K562 (cell line): ENCODE data around the gene REEP2. TPM values are rescaled to one million over a fixed set of nuclear protein-coding genes. Genes with fewer than 3 reads are reported as not detected.

ENCODE experiments used
- ASH1L ChIP-seq: fragments of 450-650 bp; IDR thresholded peaks from 2 replicates; pipeline ENCODE4 v1.6.1; 2018; ENCODE audit warnings: borderline replicate concordance, mild to moderate bottlenecking, low read depth; ENCODE audit not compliant: partially characterized antibody
- CBX3 ChIP-seq, 2 experiments: IDR thresholded peaks; 1 replicate in 1 of 2; 2 replicates in 1 of 2; pipeline ENCODE4 v1.6.1; 2012; ENCODE audit warnings: inconsistent platforms in 2 of 2, low read length in 2 of 2, borderline replicate concordance in 1 of 2, control low read depth in 1 of 2
- CCNT2 ChIP-seq: IDR thresholded peaks from 2 replicates; pipeline ENCODE4 v1.6.1; 2011; ENCODE audit warnings: borderline replicate concordance, low read depth, mild to moderate bottlenecking, moderate library complexity, mixed read lengths, low read length; ENCODE audit not compliant: insufficient read length; ENCODE audit errors: extremely low read depth
- CUX1 ChIP-seq: fragments of 200-800 bp; sonication (Bioruptor generic); IDR thresholded peaks from 2 replicates; pipeline ENCODE4 v1.6.1; 2016; ENCODE audit warnings: missing genetic modification characterization, missing compliant biosample characterization
- FOXO4 ChIP-seq: fragments of 450-650 bp; formaldehyde crosslinking; IDR thresholded peaks from 2 replicates; pipeline ENCODE4 v1.4.0; 2020; ENCODE audit warnings: mild to moderate bottlenecking, moderate library complexity
- GATAD2B ChIP-seq: fragments of 450-650 bp; IDR thresholded peaks from 2 replicates; pipeline ENCODE4 v1.6.1; 2017; ENCODE audit warnings: mild to moderate bottlenecking, borderline replicate concordance
- MXD1 ChIP-seq: fragments of 250-450 bp; sonication (Bioruptor Pico); IDR thresholded peaks from 2 replicates; pipeline ENCODE4 v1.8.0; 2021; ENCODE audit warnings: borderline replicate concordance, mild to moderate bottlenecking, moderate library complexity; ENCODE audit not compliant: poor library complexity, severe bottlenecking
- MYNN ChIP-seq, 2 experiments: sonication (generic); formaldehyde crosslinking in 1 of 2; IDR thresholded peaks; 2 replicates each; pipeline versions ENCODE4 v1.5.0 to v1.6.1; 2016 to 2020; ENCODE audit warnings: antibody characterized with exemption in 1 of 2, missing genetic modification reagents in 1 of 2
- PHB2 ChIP-seq: fragments of 450-650 bp; IDR thresholded peaks from 2 replicates; pipeline ENCODE4 v1.6.1; 2017; ENCODE audit warnings: low read depth
- SIX5 ChIP-seq, 2 experiments: IDR thresholded peaks; 2 replicates each; pipeline ENCODE4 v1.6.1; 2011; ENCODE audit warnings: low read length in 2 of 2, borderline replicate concordance in 1 of 2, low read depth in 1 of 2, mild to moderate bottlenecking in 1 of 2, moderate library complexity in 1 of 2; ENCODE audit not compliant: insufficient read depth in 1 of 2
- TRIM24 ChIP-seq, 2 experiments: fragments of 450-650 bp; IDR thresholded peaks; 2 replicates each; pipeline ENCODE4 v1.6.1; 2016
- VEZF1 ChIP-seq: fragments of 200-800 bp; sonication (Bioruptor generic); IDR thresholded peaks from 2 replicates; pipeline ENCODE4 v1.6.1; 2017; ENCODE audit warnings: missing genetic modification characterization, missing compliant biosample characterization
- ZKSCAN1 ChIP-seq: fragments of 150-350 bp; IDR thresholded peaks from 2 replicates; pipeline ENCODE4 v1.6.1; 2016; ENCODE audit warnings: low read depth, low read length
- ZNF785 ChIP-seq: fragments of 250-450 bp; sonication (Bioruptor Pico); IDR thresholded peaks from 2 replicates; pipeline ENCODE4 v1.4.0; 2020; ENCODE audit warnings: mild to moderate bottlenecking
- polyA plus RNA-seq, 8 experiments: library from polyadenylated mRNA; depleted of rRNA in 4 of 8; stranded (reverse) in 5 of 8; unstranded in 3 of 8; fragments of >200 nt; fragmentation: Nextera tagmentation in 2 of 8; fragmentation: Illumina TruSeq in 1 of 8; extraction: Ambion mirVana in 2 of 8; extraction: Trizol in 1 of 8; gene quantifications; 2 replicates each; pipeline versions ENCODE4 v1.2.1 to v1.2.3, GENCODE V29; 2011 to 2014; ENCODE audit warnings: inconsistent platforms in 1 of 8, missing spikeins in 1 of 8
- total RNA-seq, 7 experiments: library from RNA; depleted of rRNA in 6 of 7; stranded (reverse); fragments of >200 nt in 6 of 7; fragmentation: Illumina TruSeq in 2 of 7; extraction: Trizol in 2 of 7; gene quantifications; 2 replicates each; pipeline versions ENCODE4 v1.2.1 to v1.2.3, GENCODE V29; 2011 to 2021; ENCODE audit warnings: low replicate concordance in 1 of 7

The REEP2 gene
- total and polyA plus RNA-seq, 9 of the 15 experiments (the other 6 are each of a cell fraction or from before 2014, with no cell fraction given) = 0.03 to 1.1 (median 0.12) TPM; not detected in 1

DNA sequence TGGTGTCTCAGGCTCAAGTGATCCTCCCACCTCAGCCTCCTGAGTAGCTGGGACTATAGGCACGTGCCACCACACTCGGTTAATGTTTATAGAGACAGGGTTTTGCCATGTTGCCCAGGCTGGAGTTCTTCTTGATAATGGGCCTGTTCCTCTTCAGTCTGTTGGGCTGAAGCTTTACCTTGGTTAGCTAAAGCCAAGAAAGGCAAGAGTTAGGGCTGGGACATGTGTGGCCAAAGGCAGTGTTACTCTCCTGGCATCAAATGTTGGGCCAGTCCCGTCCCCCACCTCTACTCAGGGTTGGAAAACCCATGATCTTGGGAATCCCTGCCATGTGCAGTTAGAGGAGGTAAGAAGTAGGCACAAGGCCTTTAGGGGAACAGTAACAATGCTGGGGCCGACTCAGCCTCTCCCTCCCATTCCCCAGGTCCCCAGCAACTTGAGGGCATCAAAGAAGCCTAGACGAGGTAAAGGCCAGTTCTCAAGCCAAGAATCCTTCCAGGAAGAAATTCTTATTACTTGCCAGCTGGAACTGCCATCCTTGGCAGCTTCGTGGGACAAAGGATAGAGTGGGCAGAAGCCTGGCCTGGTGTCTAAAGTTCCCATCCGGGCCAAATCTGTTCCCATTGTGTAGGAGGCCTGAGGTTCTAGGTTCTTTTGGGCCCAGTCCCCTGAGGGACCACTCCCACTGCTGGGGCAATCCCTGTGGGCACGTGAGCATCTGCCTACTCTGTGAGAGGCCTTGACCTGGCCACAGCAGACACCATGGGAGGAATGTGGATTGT, 30.9 kb downstream of the REEP2 start (continued):
- TF ChIP-seq CUX1 (CRISPR knock-in tag) = no peak
- TF ChIP-seq SIX5 (IDR thresholded peaks at IDR 0.05; ENCODE audit: borderline replicate concordance in 1 of 2, insufficient read depth in 1 of 2, low read depth in 1 of 2, low read length in 2 of 2) = peak in 1 of 2 experiments; percentile 23; a peak in 1 of 4 replicates
- peak; percentile 74 for TF ChIP-seq CCNT2
- peak; percentile 14 for TF ChIP-seq ASH1L
- TF ChIP-seq MYNN (IDR thresholded peaks at IDR 0.05) = peak; percentile 77
- no peak for TF ChIP-seq MYNN (CRISPR knock-in tag; IDR thresholded peaks at IDR 0.05)
- TF ChIP-seq GATAD2B = 0 out of 2 replicates have a peak, but pooled peaks have one; percentile 20
- 0 out of 2 replicates have a peak, but pooled peaks have one; percentile 12 for TF ChIP-seq VEZF1 (CRISPR knock-in tag)
- TF ChIP-seq ZKSCAN1 = peak; percentile 51
- no peak for TF ChIP-seq ZNF785 (CRISPR knock-in tag)
- TF ChIP-seq FOXO4 (CRISPR knock-in tag) = peak; percentile 89
- TF ChIP-seq CBX3 (IDR thresholded peaks at IDR 0.05; ENCODE audit: borderline replicate concordance in 1 of 2, low read length in 2 of 2) = peak in 1 of 2 experiments; percentile 80; a peak in 2 of 3 replicates
- 0 out of 2 replicates have a peak, but pooled peaks have one; percentile 20 for TF ChIP-seq PHB2
- TF ChIP-seq MXD1 (CRISPR knock-in tag) = no peak
- peak in 1 of 2 experiments; percentile 94; a peak in 2 of 4 replicates for TF ChIP-seq TRIM24 (IDR thresholded peaks at IDR 0.05)
